ENCODE results near the gene ZNF410. TPM values are rescaled to one million over a fixed set of nuclear protein-coding genes. Genes with fewer than 3 reads are reported as not detected.

Gene ZNF410
- total RNA-seq, 1 donor from 2014 or later, result 18.5 TPM

GRCh38 chr14:73944432-73945158 is 57.9 kb downstream of the ZNF410 start:
- no peak for ATAC-seq
- intact Hi-C loops (cut with micrococcal nuclease), result no loop called here
- no peak for DNase-seq

GRCh38 chr14:73945159-73945670 is 58.6 kb downstream of the ZNF410 start:
- intact Hi-C loops (cut with micrococcal nuclease), result no loop called here

GRCh38 chr14:73949752-73950734 is 63.4 kb downstream of the ZNF410 start, which contains the start of the genes COQ6 and FAM161B:
COQ6 (plus strand) TSS chr14:73950302; CDS start chr14:73950333, 31 bp downstream.
FAM161B (minus strand) TSS chr14:73950094; CDS start chr14:73950026, 68 bp downstream.
- DNase-seq (peak; percentile 95), ATAC-seq (peak; percentile 98)
- intact Hi-C loops (cut with micrococcal nuclease), result no loop called here

More at GRCh38 chr14:73945159-73945670, 58.6 kb downstream of the ZNF410 start:
- ATAC-seq, result no peak
- DNase-seq, result no peak

GRCh38 chr14:73953731-73954130 is 67.1 kb downstream of the ZNF410 start:
- intact Hi-C loops (cut with micrococcal nuclease), result no loop called here
- ATAC-seq, result no peak
- DNase-seq, result no peak

GRCh38 chr14:73955674-73956073 is 69.0 kb downstream of the ZNF410 start:
- ATAC-seq, result no peak
- no peak for DNase-seq
- intact Hi-C loops (cut with micrococcal nuclease), result no loop called here

- ATAC-seq (no peak), DNase-seq (no peak)
- intact Hi-C loops (cut with micrococcal nuclease), result no loop called here
These were observed 71.9 kb downstream of the ZNF410 start for GRCh38 chr14:73958591-73958990.

GRCh38 chr14:73961192-73961591 is 74.5 kb downstream of the ZNF410 start:
- DNase-seq (no peak), ATAC-seq (no peak)

GRCh38 chr14:73965216-73965615 is 78.6 kb downstream of the ZNF410 start:
- intact Hi-C loops (cut with micrococcal nuclease), result no loop called here
- ATAC-seq (no peak), DNase-seq (no peak)

More at GRCh38 chr14:73961192-73961591, 74.5 kb downstream of the ZNF410 start:
- intact Hi-C loops (cut with micrococcal nuclease), result no loop called here

- ATAC-seq (no peak), DNase-seq (no peak)
- intact Hi-C loops (cut with micrococcal nuclease), result no loop called here
These were observed 82.2 kb downstream of the ZNF410 start for GRCh38 chr14:73968885-73969284.

- intact Hi-C loops (cut with micrococcal nuclease), result no loop called here
- peak; percentile 45 for ATAC-seq
- DNase-seq, result no peak
These were observed 86.8 kb downstream of the ZNF410 start for GRCh38 chr14:73973497-73973896.

- DNase-seq (no peak), ATAC-seq (no peak)
- intact Hi-C loops (cut with micrococcal nuclease), result no loop called here
These were observed 89.5 kb downstream of the ZNF410 start for GRCh38 chr14:73976125-73976524.

GRCh38 chr14:73977896-73978295 is 91.2 kb downstream of the ZNF410 start:
- intact Hi-C loops (cut with micrococcal nuclease), result no loop called here
- ATAC-seq (no peak), DNase-seq (no peak)

Other genes starting within 250 kb of the ZNF410 start
- 12.0 TPM for gene DNAL1, start 241.9 kb upstream of the ZNF410 start, total RNA-seq
- 13.9 TPM for gene PNMA1, start 172.5 kb upstream of the ZNF410 start, total RNA-seq
- 38.4 TPM for gene PTGR2, start 35.0 kb upstream of the ZNF410 start, total RNA-seq
- gene FAM161B, start 63.2 kb downstream of the ZNF410 start, total RNA-seq, result 3.8 TPM
- 50.7 TPM for gene COQ6, start 63.4 kb downstream of the ZNF410 start, total RNA-seq
- 6.9 TPM for gene ENTPD5, start 132.4 kb downstream of the ZNF410 start, total RNA-seq
- gene BBOF1, start 132.5 kb downstream of the ZNF410 start, total RNA-seq, result 2.5 TPM
- 59.8 TPM for gene ALDH6A1, start 197.6 kb downstream of the ZNF410 start, total RNA-seq
- gene LIN52, start 198.1 kb downstream of the ZNF410 start, total RNA-seq, result 6.9 TPM